OCI-LY7 (cell line): ENCODE results near the gene MLX. TPM values are rescaled to one million over a fixed set of nuclear protein-coding genes. Genes with fewer than 3 reads are reported as not detected.
A peak's percentile ranks its signal among the peaks of the same experiment; 100 is the strongest.

ENCODE experiments used
- BruUV-seq: library from RNA; stranded (reverse); fragments of 400-500 nt; replicated peaks from 2 replicates; lab custom pipeline; 2021; lab: Mats Ljungman, UMichigan
- CTCF ChIA-PET: fragments of 300-600 bp; sonication (Branson Sonifier 250); formaldehyde crosslinking; loops from one replicate; lab custom pipeline; 2022; ENCODE audit warnings: antibody characterized with exemption; ENCODE audit not compliant: unreplicated experiment; lab: Charles Lee
- POLR2A ChIA-PET: fragments of 300-600 bp; sonication (Branson Sonifier 250); formaldehyde crosslinking; loops from one replicate; lab custom pipeline; 2022; ENCODE audit warnings: antibody characterized with exemption; lab: Charles Lee
- DNase-seq: peaks from one replicate; pipeline ENCODE4 v3.0.0-alpha.2; 2015; ENCODE audit warnings: low spot score
- H2AFZ ChIP-seq: fragments of 200-600 bp; sonication (generic), shearing (Covaris generic); 2 replicates; pipeline ENCODE4 v1.6.1; 2014; ENCODE audit warnings: mild to moderate bottlenecking, antibody characterized with exemption, low read length, moderate library complexity
- H3K27ac ChIP-seq: fragments of 200-600 bp; sonication (generic); 2 replicates; pipeline ENCODE4 v1.5.1; 2014; ENCODE audit warnings: mixed run types, low read depth, mild to moderate bottlenecking, moderate library complexity, low read length, inconsistent platforms; ENCODE audit not compliant: poor library complexity, severe bottlenecking
- H3K36me3 ChIP-seq: fragments of 200-600 bp; sonication (generic); 2 replicates; pipeline ENCODE4 v1.6.1; 2014; ENCODE audit warnings: mild to moderate bottlenecking, antibody characterized with exemption, low read length, moderate library complexity, mixed read lengths; ENCODE audit not compliant: insufficient read depth
- H3K4me1 ChIP-seq: fragments of 200-600 bp; sonication (generic); 2 replicates; pipeline ENCODE4 v1.5.1; 2014; ENCODE audit warnings: mild to moderate bottlenecking, low read length; ENCODE audit not compliant: insufficient read depth, poor library complexity, severe bottlenecking
- H3K4me2 ChIP-seq: fragments of 200-600 bp; sonication (generic); 2 replicates; pipeline ENCODE4 v1.6.1; 2014; ENCODE audit warnings: mild to moderate bottlenecking, low read length
- H3K4me3 ChIP-seq: fragments of 200-600 bp; sonication (generic); 2 replicates; pipeline ENCODE4 v1.5.1; 2014; ENCODE audit warnings: mild to moderate bottlenecking, low read depth, low read length; ENCODE audit not compliant: poor library complexity, severe bottlenecking
- H3K79me2 ChIP-seq: fragments of 200-600 bp; sonication (generic); 2 replicates; pipeline ENCODE4 v1.6.1; 2016; ENCODE audit warnings: low read depth, mild to moderate bottlenecking, low read length, moderate library complexity, mixed read lengths; ENCODE audit not compliant: insufficient read depth
- H3K9me2 ChIP-seq: fragments of 200-600 bp; sonication (generic); 2 replicates; pipeline ENCODE4 v1.6.1; 2016; ENCODE audit warnings: mild to moderate bottlenecking, low read length, mixed read lengths; ENCODE audit not compliant: insufficient read depth
- H3K9me3 ChIP-seq: fragments of 200-600 bp; sonication (generic); 2 replicates; pipeline ENCODE4 v1.6.1; 2014; ENCODE audit warnings: mild to moderate bottlenecking, mixed run types, low read length, mixed read lengths
- H4K20me1 ChIP-seq: fragments of 200-600 bp; sonication (generic); 2 replicates; pipeline ENCODE4 v1.6.1; 2014; ENCODE audit warnings: mild to moderate bottlenecking, antibody characterized with exemption, low read length, moderate library complexity, mixed read lengths; ENCODE audit not compliant: insufficient read depth
- EZH2phosphoT487 ChIP-seq: fragments of 200-600 bp; sonication (generic); IDR thresholded peaks from 2 replicates; pipeline ENCODE4 v1.6.1; 2018; ENCODE audit warnings: low read depth, borderline replicate concordance, mild to moderate bottlenecking, mixed run types, antibody characterized with exemption, low read length, moderate library complexity, mixed read lengths
- intact Hi-C: fragments of 100-400 bp; cut with micrococcal nuclease; formaldehyde crosslinking; loops from one replicate; pipeline ENCODE4 v1.10.0; 2022; ENCODE audit not compliant: unreplicated experiment
- total RNA-seq, 2 experiments: library from RNA; depleted of rRNA in 1 of 2; stranded (reverse); fragments of >200 nt in 1 of 2; shearing (Covaris generic) in 1 of 2; gene quantifications; 2 replicates each; pipeline ENCODE4 v1.2.3, GENCODE V29; 2014 to 2022
- TF ChIP-seq, protein P1 (sequence below): fragments of 200-600 bp; sonication (generic); conservative IDR thresholded peaks from 2 replicates; pipeline ENCODE4 v1.5.1; 2014; ENCODE audit warnings: mild to moderate bottlenecking, antibody characterized with exemption, low read length, moderate library complexity, mixed read lengths

The MLX gene
- total RNA-seq, 2 experiments from 2014 or later = 33.6 to 51.2 TPM

DNA sequence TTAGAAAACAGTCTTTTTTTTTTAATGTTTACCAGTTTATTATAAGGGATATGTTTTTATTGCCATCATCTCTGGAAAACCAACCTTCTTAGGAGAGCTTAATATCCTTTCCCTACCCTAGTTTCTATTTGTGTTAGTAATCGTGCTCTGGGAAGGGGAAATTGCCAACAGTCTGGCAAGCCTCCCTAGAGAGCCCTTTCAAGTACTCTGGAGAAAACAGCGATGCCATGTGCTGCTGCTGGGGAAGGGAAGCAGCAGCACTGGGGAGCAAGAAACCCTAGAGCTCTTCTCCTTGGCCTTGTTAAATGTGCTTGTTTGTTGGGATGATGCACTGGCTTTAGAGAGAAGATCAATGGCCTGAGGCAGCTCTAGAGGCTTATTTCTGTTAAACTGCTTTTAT is 32.0 kb downstream of the MLX start:
- no peak for DNase-seq
- no peak overlapping the region for H3K27ac ChIP-seq
- ChIA-PET POLR2A (interaction anchor here (0.6 to 0.9 kb wide), 4 partner anchors 9 to 226 kb away, joined by 3 to 4 read pairs (median 3); no protein-coding TSS in a partner anchor), CTCF (interaction anchor here (1.3 kb wide), 1 partner anchor 10 kb away, joined by 4 read pairs; the partner anchor contains the start of genes RETREG3 and TUBG1)
- H3K4me3 ChIP-seq = no peak overlapping the region
- H3K4me2 ChIP-seq = no peak overlapping the region
- H3K9me2 ChIP-seq = no peaks in the 10 kb centered on the region
- intact Hi-C loops = no loop called here
- H2AFZ ChIP-seq = no peak overlapping the region
- TSS peak; percentile 29 for BruUV-seq
- TF ChIP-seq, protein P1, sequence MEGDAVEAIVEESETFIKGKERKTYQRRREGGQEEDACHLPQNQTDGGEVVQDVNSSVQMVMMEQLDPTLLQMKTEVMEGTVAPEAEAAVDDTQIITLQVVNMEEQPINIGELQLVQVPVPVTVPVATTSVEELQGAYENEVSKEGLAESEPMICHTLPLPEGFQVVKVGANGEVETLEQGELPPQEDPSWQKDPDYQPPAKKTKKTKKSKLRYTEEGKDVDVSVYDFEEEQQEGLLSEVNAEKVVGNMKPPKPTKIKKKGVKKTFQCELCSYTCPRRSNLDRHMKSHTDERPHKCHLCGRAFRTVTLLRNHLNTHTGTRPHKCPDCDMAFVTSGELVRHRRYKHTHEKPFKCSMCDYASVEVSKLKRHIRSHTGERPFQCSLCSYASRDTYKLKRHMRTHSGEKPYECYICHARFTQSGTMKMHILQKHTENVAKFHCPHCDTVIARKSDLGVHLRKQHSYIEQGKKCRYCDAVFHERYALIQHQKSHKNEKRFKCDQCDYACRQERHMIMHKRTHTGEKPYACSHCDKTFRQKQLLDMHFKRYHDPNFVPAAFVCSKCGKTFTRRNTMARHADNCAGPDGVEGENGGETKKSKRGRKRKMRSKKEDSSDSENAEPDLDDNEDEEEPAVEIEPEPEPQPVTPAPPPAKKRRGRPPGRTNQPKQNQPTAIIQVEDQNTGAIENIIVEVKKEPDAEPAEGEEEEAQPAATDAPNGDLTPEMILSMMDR = no peak
- no peak for TF ChIP-seq EZH2phosphoT487
- peaks cover 12% of the 10 kb centered on the region for H3K4me1 ChIP-seq
- H4K20me1 ChIP-seq = no peaks in the 10 kb centered on the region
- peaks cover 49% of the 10 kb centered on the region for H3K79me2 ChIP-seq
- H3K36me3 ChIP-seq = peaks cover 49% of the 10 kb centered on the region; the same call in 1 of the 2 replicates
- H3K9me3 ChIP-seq = peaks cover 4% of the 10 kb centered on the region; the same call in 1 of the 2 replicates

DNA sequence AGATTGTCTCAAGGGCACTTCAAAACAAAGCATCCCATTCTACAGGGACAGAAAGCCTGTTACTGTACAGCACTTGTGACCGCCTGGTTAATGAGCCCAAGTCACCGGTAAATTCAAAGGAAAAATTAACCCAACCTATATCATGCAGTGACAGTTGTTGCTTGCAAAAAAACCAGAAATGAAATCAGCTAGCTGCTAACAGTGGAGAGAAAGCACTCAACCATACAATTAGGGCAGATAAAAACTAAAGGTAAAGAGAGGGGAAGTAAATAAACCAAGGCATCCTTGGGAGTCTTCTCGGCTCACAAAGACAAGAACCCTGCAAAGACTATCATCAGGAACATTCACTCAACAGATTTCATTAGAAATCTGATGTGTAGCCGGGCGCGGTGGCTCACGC is 36.4 kb downstream of the MLX start:
- H3K27ac ChIP-seq = peak overlapping the region; percentile 56
- peak overlapping the region; percentile 58 for H3K4me2 ChIP-seq
- peaks cover 91% of the 10 kb centered on the region for H3K79me2 ChIP-seq
- POLR2A ChIA-PET = interaction anchor here (0.7 to 1.9 kb wide), 2 partner anchors 16 to 60 kb away, joined by 3 to 6 read pairs; no protein-coding TSS in a partner anchor
- H4K20me1 ChIP-seq = no peaks in the 10 kb centered on the region; the same call in 1 of the 2 replicates
- peaks cover 42% of the 10 kb centered on the region for H3K4me1 ChIP-seq
- CTCF ChIA-PET = no interaction called here
- peaks cover 35% of the 10 kb centered on the region; the same call in 1 of the 2 replicates for H3K36me3 ChIP-seq
- H3K9me2 ChIP-seq = no peaks in the 10 kb centered on the region
- no TSS peak for BruUV-seq
- TF ChIP-seq EZH2phosphoT487 = no peak
- TF ChIP-seq, protein P1 = no peak
- intact Hi-C loops = no loop called here
- H2AFZ ChIP-seq = no peak overlapping the region
- peak; percentile 41 for DNase-seq
- H3K4me3 ChIP-seq = peak overlapping the region; percentile 31
- H3K9me3 ChIP-seq = peaks cover 4% of the 10 kb centered on the region; the same call in 1 of the 2 replicates

DNA sequence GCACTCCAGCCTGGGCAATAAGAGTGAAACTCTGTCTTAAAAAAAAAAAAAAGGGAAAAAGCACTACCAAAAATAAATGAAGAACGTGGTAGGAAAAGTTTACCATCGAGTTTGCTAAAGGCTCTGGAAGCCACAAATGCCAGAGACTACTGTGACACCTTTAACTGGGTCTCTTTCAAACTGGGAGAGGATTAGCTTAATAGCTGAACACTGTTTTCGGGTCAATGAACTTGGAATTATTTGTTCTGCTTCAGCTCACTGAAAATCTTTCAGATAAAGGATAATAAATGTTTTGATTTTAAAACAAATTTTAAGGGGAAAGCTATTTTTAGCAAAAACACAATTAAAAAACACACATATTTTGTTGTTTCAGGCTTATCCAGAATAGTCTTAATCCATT is 40.9 kb downstream of the MLX start:
- no TSS peak for BruUV-seq
- Histone ChIP-seq H3K4me3 (peak overlapping the region; percentile 88), H3K4me1 (peaks cover 46% of the 10 kb centered on the region), H3K9me3 (no peaks in the 10 kb centered on the region; the same call in 1 of the 2 replicates), H3K27ac (peak overlapping the region; percentile 74), H2AFZ (no peak overlapping the region), H3K4me2 (peak overlapping the region; percentile 80), H3K9me2 (no peaks in the 10 kb centered on the region), H4K20me1 (no peaks in the 10 kb centered on the region; the same call in 1 of the 2 replicates), H3K79me2 (peaks cover 77% of the 10 kb centered on the region), H3K36me3 (peaks cover 17% of the 10 kb centered on the region)
- no peak for TF ChIP-seq EZH2phosphoT487
- TF ChIP-seq, protein P1 = no peak
- intact Hi-C loops = loop anchor here (1.0 to 2.0 kb wide), 2 partner anchors 29 to 71 kb away; no protein-coding TSS in a partner anchor
- ChIA-PET CTCF (interaction anchor here (1.7 to 2.3 kb wide), 2 partner anchors 9 to 29 kb away, joined by 4 to 11 read pairs; partner anchors contain the start of gene PSMC3IP), POLR2A (interaction anchor here (0.6 to 2.0 kb wide), 10 partner anchors 9 to 71 kb away, joined by 3 to 8 read pairs (median 5); partner anchors contain the start of genes PLEKHH3, PSMC3IP and TUBG2)
- no peak for DNase-seq
